Measurements from ENCODE around the gene TSNAXIP1. TPM values are rescaled to one million over a fixed set of nuclear protein-coding genes. Genes with fewer than 3 reads are reported as not detected.

TSNAXIP1 gene
- total RNA-seq, 3 donors from 2014 or later, result 0.41 to 2.0 (median 0.48) TPM

GRCh38 chr16:67842509-67843342 is 36.0 kb downstream of the TSNAXIP1 start:
- ATAC-seq, result peak; percentile 40

GRCh38 chr16:67843343-67843765 is 36.7 kb downstream of the TSNAXIP1 start:
- intact Hi-C loops (cut with DNase I, micrococcal nuclease), result no loop called here
- peak in 1 of 3 donors; percentile 30 for DNase-seq

More at GRCh38 chr16:67842509-67843342, 36.0 kb downstream of the TSNAXIP1 start:
- intact Hi-C loops (cut with DNase I, micrococcal nuclease), result no loop called here
- Histone ChIP-seq H3K9me3 (no peaks in the 10 kb centered on the region), H3K36me3 (ENCODE audit: low read depth) (no peaks in the 10 kb centered on the region), H3K4me3 (peak overlapping the region; percentile 46), H3K4me1 (ENCODE audit: low read depth) (peaks cover 33% of the 10 kb centered on the region)
- TF ChIP-seq CTCF (IDR thresholded peaks at IDR 0.05), result no peak
- DNase-seq, result peak; percentile 60 to 79 (median 72)

GRCh38 chr16:67844497-67844896 is 37.8 kb downstream of the TSNAXIP1 start:
- Histone ChIP-seq H3K4me1 (ENCODE audit: low read depth) (peaks cover 40% of the 10 kb centered on the region), H3K36me3 (ENCODE audit: low read depth) (no peaks in the 10 kb centered on the region), H3K9me3 (no peaks in the 10 kb centered on the region), H3K4me3 (no peak overlapping the region)
- TF ChIP-seq CTCF (IDR thresholded peaks at IDR 0.05), result no peak
- intact Hi-C loops (cut with DNase I, micrococcal nuclease), result no loop called here
- ATAC-seq (no peak), DNase-seq (no peak)

More at GRCh38 chr16:67843343-67843765, 36.7 kb downstream of the TSNAXIP1 start:
- peaks cover 39% of the 10 kb centered on the region for H3K4me1 ChIP-seq (ENCODE audit: low read depth)
- no peak for TF ChIP-seq CTCF (IDR thresholded peaks at IDR 0.05)
- ATAC-seq, result no peak
- H3K4me3 ChIP-seq, result no peak overlapping the region
- no peaks in the 10 kb centered on the region for H3K9me3 ChIP-seq
- no peaks in the 10 kb centered on the region for H3K36me3 ChIP-seq (ENCODE audit: low read depth)

- H3K36me3 ChIP-seq (ENCODE audit: low read depth), result no peaks in the 10 kb centered on the region
- DNase-seq, result peak in 1 of 3 donors; percentile 26
- intact Hi-C loops (cut with DNase I, micrococcal nuclease), result no loop called here
- no peak for ATAC-seq
- TF ChIP-seq CTCF (IDR thresholded peaks at IDR 0.05), result no peak
- no peak overlapping the region for H3K4me3 ChIP-seq
- peaks cover 40% of the 10 kb centered on the region for H3K4me1 ChIP-seq (ENCODE audit: low read depth)
- no peaks in the 10 kb centered on the region for H3K9me3 ChIP-seq
These were observed 38.8 kb downstream of the TSNAXIP1 start for GRCh38 chr16:67845291-67846062.

- no peak for TF ChIP-seq CTCF (IDR thresholded peaks at IDR 0.05)
- ATAC-seq, result no peak
- Histone ChIP-seq H3K4me3 (peak overlapping the region; percentile 91), H3K4me1 (ENCODE audit: low read depth) (peaks cover 40% of the 10 kb centered on the region), H3K9me3 (no peaks in the 10 kb centered on the region), H3K36me3 (ENCODE audit: low read depth) (no peaks in the 10 kb centered on the region)
- DNase-seq, result no peak
- intact Hi-C loops (cut with DNase I, micrococcal nuclease), result no loop called here
These were observed 39.3 kb downstream of the TSNAXIP1 start for GRCh38 chr16:67846063-67846319.
